GM19193 (cell line): ENCODE results near the gene HTT-AS.

ENCODE experiments used
- POLR2A ChIP-seq: IDR thresholded peaks from 4 replicates; pipeline ENCODE4 v1.6.1; 2011; ENCODE audit not compliant: insufficient read depth, insufficient read length; ENCODE audit errors: extremely low read depth

HTT-AS gene

DNA sequence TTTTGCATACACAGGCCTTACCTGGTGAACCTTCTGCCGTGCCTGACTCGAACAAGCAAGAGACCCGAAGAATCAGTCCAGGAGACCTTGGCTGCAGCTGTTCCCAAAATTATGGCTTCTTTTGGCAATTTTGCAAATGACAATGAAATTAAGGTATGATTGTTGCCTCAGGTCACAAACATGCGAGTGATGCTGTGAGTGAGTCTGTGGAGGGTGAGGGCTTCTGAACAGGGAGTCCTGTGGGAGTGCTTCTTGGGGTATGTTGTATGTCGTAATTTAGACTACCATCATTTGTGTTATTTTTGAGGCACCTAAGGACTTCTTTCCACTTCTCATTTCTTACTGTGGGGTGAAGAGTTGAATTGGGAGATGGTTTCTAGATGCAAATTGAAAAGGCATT, 32.9 kb upstream of the HTT-AS start:
- TF ChIP-seq POLR2A = no peak

DNA sequence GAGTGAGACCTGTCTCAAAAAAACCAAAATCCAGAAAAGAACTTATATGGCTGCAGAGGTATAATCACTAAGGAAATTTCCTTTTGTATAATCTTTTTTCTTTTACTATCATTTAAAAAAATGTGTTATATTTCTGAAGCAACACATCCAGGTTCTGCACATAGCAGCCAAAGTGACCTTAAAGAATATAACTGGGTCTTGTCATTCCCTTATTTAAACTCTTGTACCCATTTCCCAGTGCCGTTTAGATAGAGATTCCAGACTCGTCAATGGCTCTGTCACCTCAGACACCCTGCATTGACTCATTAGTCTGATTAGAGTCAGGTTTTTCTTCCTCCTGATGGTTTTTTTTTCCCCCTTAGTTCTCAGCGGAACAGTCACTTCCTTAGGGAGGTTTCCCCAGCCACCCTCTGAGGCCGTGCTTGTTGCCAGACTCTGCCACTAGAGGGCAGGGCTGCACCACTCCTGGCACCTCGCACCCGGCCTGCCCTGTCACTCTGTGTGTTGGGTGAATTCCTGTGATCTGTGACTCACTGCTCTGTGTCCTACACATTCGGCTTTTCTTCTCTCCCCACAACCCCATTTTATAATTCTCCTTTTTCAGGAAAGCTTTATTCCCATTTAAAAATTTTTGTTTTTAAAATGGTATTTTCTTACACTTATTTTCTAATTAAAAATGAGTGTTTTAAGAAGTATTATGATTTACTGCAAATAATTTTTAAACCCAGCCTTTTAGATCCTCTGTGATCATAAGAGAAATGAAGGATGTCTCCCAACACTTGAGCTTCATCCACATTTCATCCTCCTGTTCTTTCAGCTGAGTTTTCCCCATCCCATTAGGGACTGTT, 32.2 kb upstream of the HTT-AS start:
- TF ChIP-seq POLR2A = no peak

- TF ChIP-seq POLR2A = no peak
Observed at GRCh38 chr4:3098346-3098745, 24.0 kb upstream of the HTT-AS start.

DNA sequence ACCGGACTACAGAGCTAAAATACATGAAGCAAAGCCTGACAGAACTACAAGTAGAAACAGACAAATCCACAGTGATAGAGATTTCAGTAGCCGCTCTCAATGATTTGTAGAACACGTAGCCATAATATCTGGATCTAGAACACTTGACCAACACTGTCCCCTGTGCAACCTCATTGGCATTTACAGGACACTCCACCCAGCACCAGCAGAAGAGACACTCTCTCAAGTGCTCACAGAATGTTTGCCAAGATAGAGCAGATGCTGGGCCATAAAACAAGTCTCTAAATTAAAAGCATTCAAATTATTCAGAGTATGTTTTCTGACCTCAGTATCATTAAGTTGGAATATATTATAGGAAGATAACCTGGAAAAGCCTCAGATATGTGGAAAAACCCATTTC, 21.9 kb upstream of the HTT-AS start:
- TF ChIP-seq POLR2A = no peak

DNA sequence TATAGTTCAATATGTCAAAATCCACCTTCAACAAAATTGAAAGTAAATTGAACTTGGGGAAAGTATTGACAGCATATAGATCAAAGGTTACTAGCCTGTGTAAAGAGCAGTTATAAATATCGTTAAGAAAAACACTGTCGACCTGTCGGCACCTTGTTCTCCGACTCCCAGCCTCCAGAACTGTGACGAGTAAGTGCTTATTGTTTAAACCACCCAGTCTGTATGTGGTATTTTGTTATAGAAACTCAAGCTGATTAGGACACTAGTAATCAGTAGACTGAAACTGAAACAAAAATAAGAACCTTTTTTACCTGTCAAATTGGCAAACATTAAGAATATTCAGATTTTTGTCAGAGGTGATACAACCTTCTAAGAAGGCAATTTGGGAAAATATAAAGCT, 17.1 kb upstream of the HTT-AS start:
- TF ChIP-seq POLR2A = no peak

DNA sequence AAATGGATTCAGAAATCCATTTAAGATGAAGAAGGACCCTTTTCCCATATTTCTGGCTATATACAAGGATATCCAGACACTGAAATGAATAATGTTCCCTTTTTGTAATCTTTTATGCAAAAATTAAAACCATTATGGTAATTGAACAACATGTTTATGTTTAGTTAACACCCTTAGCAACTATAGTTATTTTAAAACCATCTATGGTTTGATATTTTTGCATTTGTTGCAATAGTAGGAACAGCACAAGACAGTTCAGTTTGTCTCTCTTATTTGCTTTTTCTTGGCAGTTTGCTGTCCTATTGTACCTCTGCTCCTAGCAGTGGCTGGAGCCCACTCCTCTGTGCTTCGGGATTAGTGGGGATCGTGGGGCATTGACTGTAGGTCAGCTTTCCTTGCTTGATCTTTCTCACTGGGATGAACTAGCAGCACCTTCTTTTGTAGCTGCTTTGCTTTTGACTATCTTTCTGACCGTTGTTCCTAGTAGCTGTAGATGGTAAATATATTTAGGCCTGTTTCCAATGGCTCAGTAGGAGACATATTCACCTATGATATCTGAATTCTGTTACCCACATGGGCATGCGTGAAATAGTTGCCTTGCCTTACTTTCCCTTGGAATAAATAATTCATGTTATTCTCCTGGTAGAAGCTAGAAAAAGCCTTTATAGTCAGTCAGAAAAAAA, 12.9 kb upstream of the HTT-AS start:
- no peak for TF ChIP-seq POLR2A

GRCh38 chr4:3085948-3086670, 11.8 kb upstream of the HTT-AS start:
- TF ChIP-seq POLR2A = no peak

- no peak for TF ChIP-seq POLR2A
Observed at GRCh38 chr4:3083732-3084131, 9.4 kb upstream of the HTT-AS start.

- no peak for TF ChIP-seq POLR2A
Observed at GRCh38 chr4:3082925-3083515, 8.7 kb upstream of the HTT-AS start.

- peak; percentile 39 for TF ChIP-seq POLR2A
Observed at GRCh38 chr4:3079694-3080123, 5.4 kb upstream of the HTT-AS start.

GRCh38 chr4:3077796-3078195, 3.5 kb upstream of the HTT-AS start:
- peak; percentile 24 for TF ChIP-seq POLR2A

DNA sequence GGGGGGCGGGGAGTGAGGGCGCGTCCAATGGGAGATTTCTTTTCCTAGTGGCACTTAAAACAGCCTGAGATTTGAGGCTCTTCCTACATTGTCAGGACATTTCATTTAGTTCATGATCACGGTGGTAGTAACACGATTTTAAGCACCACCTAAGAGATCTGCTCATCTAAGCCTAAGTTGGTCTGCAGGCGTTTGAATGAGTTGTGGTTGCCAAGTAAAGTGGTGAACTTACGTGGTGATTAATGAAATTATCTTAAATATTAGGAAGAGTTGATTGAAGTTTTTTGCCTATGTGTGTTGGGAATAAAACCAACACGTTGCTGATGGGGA, 1.3 kb upstream of the HTT-AS start:
- no peak for TF ChIP-seq POLR2A

DNA sequence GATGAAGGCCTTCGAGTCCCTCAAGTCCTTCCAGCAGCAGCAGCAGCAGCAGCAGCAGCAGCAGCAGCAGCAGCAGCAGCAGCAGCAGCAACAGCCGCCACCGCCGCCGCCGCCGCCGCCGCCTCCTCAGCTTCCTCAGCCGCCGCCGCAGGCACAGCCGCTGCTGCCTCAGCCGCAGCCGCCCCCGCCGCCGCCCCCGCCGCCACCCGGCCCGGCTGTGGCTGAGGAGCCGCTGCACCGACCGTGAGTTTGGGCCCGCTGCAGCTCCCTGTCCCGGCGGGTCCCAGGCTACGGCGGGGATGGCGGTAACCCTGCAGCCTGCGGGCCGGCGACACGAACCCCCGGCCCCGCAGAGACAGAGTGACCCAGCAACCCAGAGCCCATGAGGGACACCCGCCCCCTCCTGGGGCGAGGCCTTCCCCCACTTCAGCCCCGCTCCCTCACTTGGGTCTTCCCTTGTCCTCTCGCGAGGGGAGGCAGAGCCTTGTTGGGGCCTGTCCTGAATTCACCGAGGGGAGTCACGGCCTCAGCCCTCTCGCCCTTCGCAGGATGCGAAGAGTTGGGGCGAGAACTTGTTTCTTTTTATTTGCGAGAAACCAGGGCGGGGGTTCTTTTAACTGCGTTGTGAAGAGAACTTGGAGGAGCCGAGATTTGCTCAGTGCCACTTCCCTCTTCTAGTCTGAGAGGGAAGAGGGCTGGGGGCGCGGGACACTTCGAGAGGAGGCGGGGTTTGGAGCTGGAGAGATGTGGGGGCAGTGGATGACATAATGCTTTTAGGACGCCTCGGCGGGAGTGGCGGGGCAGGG, 711 bp upstream of the HTT-AS start:
- TF ChIP-seq POLR2A = peak; percentile 75
